ENCODE measurements around the gene COMMD7.

Gene COMMD7

GRCh38 chr20:32752458-32753250 lies 9.4 kb upstream of the COMMD7 start:
- TF ChIP-seq, protein P1, sequence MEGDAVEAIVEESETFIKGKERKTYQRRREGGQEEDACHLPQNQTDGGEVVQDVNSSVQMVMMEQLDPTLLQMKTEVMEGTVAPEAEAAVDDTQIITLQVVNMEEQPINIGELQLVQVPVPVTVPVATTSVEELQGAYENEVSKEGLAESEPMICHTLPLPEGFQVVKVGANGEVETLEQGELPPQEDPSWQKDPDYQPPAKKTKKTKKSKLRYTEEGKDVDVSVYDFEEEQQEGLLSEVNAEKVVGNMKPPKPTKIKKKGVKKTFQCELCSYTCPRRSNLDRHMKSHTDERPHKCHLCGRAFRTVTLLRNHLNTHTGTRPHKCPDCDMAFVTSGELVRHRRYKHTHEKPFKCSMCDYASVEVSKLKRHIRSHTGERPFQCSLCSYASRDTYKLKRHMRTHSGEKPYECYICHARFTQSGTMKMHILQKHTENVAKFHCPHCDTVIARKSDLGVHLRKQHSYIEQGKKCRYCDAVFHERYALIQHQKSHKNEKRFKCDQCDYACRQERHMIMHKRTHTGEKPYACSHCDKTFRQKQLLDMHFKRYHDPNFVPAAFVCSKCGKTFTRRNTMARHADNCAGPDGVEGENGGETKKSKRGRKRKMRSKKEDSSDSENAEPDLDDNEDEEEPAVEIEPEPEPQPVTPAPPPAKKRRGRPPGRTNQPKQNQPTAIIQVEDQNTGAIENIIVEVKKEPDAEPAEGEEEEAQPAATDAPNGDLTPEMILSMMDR (IDR thresholded peaks at IDR 0.05; ENCODE audit: low read depth, low read length, missing control alignments) = no peak
- in situ Hi-C loops (cut with HindIII; ENCODE audit: low pct_ligation_motif_present, low sequenced_read_pairs) = no loop called here
- H3K36me3 ChIP-seq (replicated peaks) = no peaks in the 10 kb centered on the region
- no peaks in the 10 kb centered on the region for H3K27me3 ChIP-seq (replicated peaks)
- DNase-seq = peak; percentile 52
- no peak overlapping the region for H3K4me3 ChIP-seq (ENCODE audit: low read depth, low read length)
- peak overlapping the region; percentile 37 for H3K27ac ChIP-seq

DNA sequence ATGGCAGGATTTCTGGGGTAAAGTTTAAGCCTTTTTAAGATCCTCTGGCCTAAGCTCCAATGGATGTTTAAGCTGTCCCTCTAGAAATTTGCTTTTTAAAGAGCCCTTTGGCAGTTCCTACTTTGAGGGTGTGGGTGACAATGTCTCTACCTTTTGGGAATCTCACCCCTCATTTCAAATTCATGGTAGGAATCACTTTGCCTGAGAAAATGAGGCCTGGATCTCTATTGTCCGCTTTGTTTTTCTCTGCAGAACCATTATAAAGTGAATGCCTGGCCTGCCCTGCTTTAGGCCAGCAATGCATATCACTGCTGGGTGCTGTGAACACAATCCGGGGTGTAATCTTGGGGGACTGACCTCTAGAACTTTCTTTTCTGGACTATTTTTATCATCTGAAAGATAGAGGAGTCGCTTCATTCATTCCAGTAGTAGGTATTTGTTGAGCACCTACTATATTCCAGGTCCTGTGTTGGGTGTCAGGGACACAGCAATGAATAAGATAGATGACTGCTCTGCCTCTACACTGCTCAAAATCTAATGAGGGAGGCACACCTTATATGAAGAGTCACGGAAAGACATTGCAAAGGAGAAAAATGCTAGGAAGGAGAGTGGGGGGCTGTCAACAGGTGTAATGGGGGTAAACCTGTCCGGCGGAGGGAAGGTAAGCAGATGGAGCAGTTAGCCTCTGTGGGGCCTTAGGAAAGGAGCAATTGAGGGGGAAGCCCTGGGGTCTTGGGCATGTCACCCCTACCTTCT lies 8.6 kb upstream of the COMMD7 start:
- Histone ChIP-seq H3K4me3 (ENCODE audit: low read depth, low read length) (no peak overlapping the region), H3K27me3 (replicated peaks) (no peaks in the 10 kb centered on the region), H3K27ac (no peak overlapping the region), H3K36me3 (replicated peaks) (no peaks in the 10 kb centered on the region)
- no peak for DNase-seq
- in situ Hi-C loops (cut with HindIII; ENCODE audit: low pct_ligation_motif_present, low sequenced_read_pairs) = no loop called here
- TF ChIP-seq, protein P1 (IDR thresholded peaks at IDR 0.05; ENCODE audit: low read depth, low read length, missing control alignments) = no peak

DNA sequence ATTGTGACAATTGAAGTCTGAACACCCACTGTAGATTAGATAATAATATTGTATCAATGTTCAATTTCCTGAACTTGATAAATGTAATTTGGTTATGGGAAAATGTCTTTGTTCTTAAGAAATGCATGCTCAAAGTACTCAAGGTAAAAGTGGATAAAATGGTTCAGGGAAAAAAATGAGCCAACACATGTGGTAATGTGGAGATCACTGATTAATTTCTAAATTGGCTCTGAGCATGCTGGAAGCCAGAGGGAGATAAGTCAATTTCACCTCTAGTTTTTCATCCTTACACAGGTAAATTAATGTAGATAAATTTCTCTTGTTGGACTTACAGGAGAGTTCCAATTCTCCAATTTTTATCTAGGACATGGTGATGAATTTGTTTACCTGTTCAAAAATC lies 8.0 kb upstream of the COMMD7 start:
- H3K27me3 ChIP-seq (replicated peaks) = no peaks in the 10 kb centered on the region
- H3K4me3 ChIP-seq (ENCODE audit: low read depth, low read length) = no peak overlapping the region
- H3K27ac ChIP-seq = no peak overlapping the region
- DNase-seq = no peak
- H3K36me3 ChIP-seq (replicated peaks) = no peaks in the 10 kb centered on the region
- in situ Hi-C loops (cut with HindIII; ENCODE audit: low pct_ligation_motif_present, low sequenced_read_pairs) = no loop called here
- TF ChIP-seq, protein P1 (IDR thresholded peaks at IDR 0.05; ENCODE audit: low read depth, low read length, missing control alignments) = no peak

DNA sequence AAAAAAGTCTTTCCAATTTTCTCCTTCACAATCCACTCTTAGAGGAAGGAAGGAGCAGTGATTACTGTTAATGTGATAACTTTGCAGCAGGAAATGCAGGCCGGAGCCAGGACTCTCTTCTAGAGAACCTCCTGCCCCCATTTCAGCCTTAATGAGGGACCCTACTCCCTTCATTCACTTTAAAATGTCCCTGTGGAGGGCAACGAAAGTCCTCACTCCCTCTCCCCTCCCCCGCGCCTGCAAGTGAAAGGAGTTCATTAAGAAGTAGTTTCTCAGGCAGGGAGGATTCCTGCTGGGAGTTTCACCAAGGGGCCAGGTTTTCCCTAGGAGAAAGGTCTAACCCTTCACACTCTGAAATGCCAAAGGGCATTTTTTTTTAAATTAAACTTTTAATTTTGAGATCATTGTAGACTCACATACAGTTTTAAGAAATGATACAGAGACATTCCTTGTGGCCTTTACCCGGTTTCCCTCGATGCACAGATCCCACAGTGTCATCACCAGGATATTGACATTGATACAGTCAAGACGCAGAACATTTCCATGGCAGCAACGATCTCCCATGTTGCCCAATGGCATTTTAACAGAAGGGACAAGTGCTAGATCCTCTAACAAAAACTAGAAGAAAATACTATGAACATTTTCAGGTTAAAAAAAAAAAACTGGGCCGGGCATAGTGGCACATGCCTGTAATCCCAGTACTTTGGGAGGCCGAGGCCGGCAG lies 6.8 kb upstream of the COMMD7 start:
- TF ChIP-seq, protein P1 (IDR thresholded peaks at IDR 0.05; ENCODE audit: low read depth, low read length, missing control alignments) = no peak
- H3K27me3 ChIP-seq (replicated peaks) = no peaks in the 10 kb centered on the region
- no peak overlapping the region for H3K27ac ChIP-seq
- no peak overlapping the region for H3K4me3 ChIP-seq (ENCODE audit: low read depth, low read length)
- no peaks in the 10 kb centered on the region for H3K36me3 ChIP-seq (replicated peaks)
- in situ Hi-C loops (cut with HindIII; ENCODE audit: low pct_ligation_motif_present, low sequenced_read_pairs) = no loop called here
- DNase-seq = no peak

DNA sequence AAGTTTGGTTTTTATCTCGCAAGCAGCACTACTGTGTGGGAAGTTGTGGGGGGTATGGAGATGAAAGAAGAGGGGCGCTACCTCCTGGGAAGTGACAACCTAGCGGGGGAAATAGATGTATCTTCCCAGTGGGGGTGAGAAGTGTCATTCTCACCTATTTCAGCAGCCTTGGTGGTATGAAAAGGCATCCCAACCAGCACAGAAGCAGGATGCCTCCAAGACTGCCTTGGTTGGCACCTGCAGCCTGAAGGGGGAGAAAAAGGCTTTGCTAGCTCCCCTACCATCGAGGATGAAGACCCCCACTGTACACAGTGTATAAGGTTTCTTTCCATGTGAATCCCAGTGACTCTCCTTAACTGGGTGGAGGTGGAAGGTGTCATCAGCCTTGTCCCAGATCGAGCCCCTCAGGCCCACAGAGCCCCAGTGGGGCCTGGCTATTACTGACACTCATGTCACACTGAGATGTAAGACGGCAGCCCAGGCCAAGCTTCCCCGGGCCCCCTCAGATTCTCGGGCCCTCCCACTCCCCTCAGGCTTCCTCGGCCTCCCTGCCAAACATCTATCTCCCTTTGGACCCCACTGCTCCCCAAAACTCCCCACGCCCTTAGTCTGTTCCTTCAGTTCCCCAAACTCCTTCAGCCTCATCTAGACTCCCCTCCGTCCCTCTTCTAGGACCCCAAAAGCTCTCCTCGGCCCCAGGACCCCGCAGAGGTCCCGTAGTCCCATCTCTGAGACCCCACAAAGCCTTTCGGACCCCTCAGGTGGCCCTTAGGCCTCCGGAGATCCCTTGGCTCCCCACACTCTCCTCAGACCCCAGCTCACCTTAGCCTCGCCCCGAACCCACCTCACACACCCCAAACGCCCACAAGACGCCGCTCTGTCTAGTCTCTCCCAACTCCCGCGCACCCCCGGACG lies 688 bp downstream of the COMMD7 start:
- DNase-seq = no peak
- Histone ChIP-seq H3K27ac (no peak overlapping the region), H3K4me3 (ENCODE audit: low read depth, low read length) (peak overlapping the region; percentile 75), H3K27me3 (replicated peaks) (no peaks in the 10 kb centered on the region), H3K36me3 (replicated peaks) (no peaks in the 10 kb centered on the region)
- in situ Hi-C loops (cut with HindIII; ENCODE audit: low pct_ligation_motif_present, low sequenced_read_pairs) = no loop called here
- TF ChIP-seq, protein P1 (IDR thresholded peaks at IDR 0.05; ENCODE audit: low read depth, low read length, missing control alignments) = no peak
